ENCODE data around the gene GMFB. TPM values are rescaled to one million over a fixed set of nuclear protein-coding genes. Genes with fewer than 3 reads are reported as not detected.

The GMFB gene
- total RNA-seq, 1 experiment from 2014 or later = 63.7 TPM

- TF ChIP-seq ZNF532 (CRISPR knock-in tag; IDR thresholded peaks at IDR 0.05; ENCODE audit: borderline replicate concordance) (no peak), CDX4 (CRISPR knock-in tag; IDR thresholded peaks at IDR 0.05; ENCODE audit: borderline replicate concordance) (no peak), RORB (CRISPR knock-in tag; IDR thresholded peaks at IDR 0.05) (no peak), HMGXB4 (CRISPR knock-in tag; IDR thresholded peaks at IDR 0.05) (no peak), SOX15 (CRISPR knock-in tag; IDR thresholded peaks at IDR 0.05) (no peak), ZNF416 (CRISPR knock-in tag; IDR thresholded peaks at IDR 0.05) (no peak), ATF6 (CRISPR knock-in tag; IDR thresholded peaks at IDR 0.05) (no peak), ERG (CRISPR knock-in tag; IDR thresholded peaks at IDR 0.05) (no peak), FOXP4 (CRISPR knock-in tag; IDR thresholded peaks at IDR 0.05) (no peak), ARID4B (CRISPR knock-in tag; IDR thresholded peaks at IDR 0.05; ENCODE audit: borderline replicate concordance) (no peak), ATF2 (CRISPR knock-in tag; IDR thresholded peaks at IDR 0.05; ENCODE audit: borderline replicate concordance, low read depth) (no peak), AFF4 (CRISPR knock-in tag; IDR thresholded peaks at IDR 0.05; ENCODE audit: borderline replicate concordance) (no peak)
These were observed 8.4 kb upstream of the GMFB start (continued) for GRCh38 chr14:54497224-54497623.

Data from WTC11 (cell line).